22Rv1 (cell line): Measurements from ENCODE around the gene IQGAP2.
"Not testable (repeated sequence)": the region's sequence is repeated elsewhere in the genome, so short reads cannot be mapped to it uniquely, and the experiment has no call there.

ENCODE experiments used
- H3K27ac ChIP-seq: fragments of 450-650 bp; 2 replicates; pipeline ENCODE4 v1.5.1; 2017
- ZFX ChIP-seq: fragments of 450-650 bp; IDR thresholded peaks from 2 replicates; pipeline ENCODE4 v1.6.1; 2017; ENCODE audit warnings: antibody characterized with exemption, borderline replicate concordance
- TF ChIP-seq, protein P1 (sequence below): fragments of 450-650 bp; IDR thresholded peaks from 2 replicates; pipeline ENCODE4 v1.5.1; 2017; ENCODE audit warnings: mild to moderate bottlenecking

IQGAP2 gene

DNA sequence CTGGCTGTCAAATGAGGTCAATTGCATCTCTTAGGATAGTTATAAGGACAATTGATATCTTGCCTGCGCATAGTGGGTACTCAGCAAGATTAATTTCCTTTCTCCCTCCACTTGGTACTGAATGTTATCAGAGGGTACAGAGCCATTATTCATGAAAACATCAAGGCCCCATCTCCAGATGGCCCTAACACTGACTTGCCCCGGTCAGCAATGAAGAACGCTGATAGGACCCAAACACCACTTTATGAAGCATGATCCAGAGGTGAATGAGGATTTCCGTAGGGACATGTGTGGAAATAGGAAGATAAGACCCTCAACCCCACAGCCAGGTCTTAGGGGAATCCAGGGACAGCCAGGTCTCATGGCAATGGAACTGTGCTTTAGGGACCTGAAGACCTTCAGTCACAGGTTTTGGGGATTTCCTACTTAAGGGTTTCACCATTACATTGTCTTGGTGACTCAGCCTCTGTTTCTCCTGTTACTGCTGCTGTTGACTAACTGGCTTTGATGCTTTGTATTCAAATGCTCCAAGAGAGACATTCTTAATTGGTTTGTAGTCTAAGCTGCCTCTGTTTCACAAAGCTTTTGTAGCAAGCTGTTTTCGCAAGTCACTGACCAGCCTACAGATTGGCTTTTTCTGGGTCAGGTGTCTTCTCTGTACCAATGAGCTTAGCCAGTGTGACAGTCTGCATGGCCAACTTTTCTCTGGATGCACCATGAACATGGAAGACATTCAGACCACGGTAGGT is 35.3 kb upstream of the IQGAP2 start:
- H3K27ac ChIP-seq: no peak overlapping the region
- no peak for TF ChIP-seq ZFX
- TF ChIP-seq, protein P1, sequence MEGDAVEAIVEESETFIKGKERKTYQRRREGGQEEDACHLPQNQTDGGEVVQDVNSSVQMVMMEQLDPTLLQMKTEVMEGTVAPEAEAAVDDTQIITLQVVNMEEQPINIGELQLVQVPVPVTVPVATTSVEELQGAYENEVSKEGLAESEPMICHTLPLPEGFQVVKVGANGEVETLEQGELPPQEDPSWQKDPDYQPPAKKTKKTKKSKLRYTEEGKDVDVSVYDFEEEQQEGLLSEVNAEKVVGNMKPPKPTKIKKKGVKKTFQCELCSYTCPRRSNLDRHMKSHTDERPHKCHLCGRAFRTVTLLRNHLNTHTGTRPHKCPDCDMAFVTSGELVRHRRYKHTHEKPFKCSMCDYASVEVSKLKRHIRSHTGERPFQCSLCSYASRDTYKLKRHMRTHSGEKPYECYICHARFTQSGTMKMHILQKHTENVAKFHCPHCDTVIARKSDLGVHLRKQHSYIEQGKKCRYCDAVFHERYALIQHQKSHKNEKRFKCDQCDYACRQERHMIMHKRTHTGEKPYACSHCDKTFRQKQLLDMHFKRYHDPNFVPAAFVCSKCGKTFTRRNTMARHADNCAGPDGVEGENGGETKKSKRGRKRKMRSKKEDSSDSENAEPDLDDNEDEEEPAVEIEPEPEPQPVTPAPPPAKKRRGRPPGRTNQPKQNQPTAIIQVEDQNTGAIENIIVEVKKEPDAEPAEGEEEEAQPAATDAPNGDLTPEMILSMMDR: no peak

DNA sequence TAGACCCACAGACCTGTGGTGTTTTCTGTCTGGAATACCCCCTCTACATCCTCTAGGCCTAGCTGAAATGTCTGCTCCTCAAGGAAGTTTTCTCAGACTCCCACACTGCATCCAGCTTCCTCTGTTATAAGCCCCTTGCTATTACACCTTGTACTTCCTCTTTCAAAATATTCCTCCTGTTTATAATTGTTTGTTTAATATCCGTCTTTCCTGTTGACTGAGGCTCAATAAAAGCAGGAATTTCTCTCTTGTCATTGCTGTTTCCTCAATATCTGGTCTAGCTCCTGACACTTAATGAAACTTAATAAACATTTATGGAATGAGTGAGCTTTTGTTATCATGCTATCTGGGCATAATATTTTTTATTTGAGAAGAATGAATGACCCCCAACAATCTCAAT is 34.1 kb upstream of the IQGAP2 start:
- no peak overlapping the region for H3K27ac ChIP-seq
- TF ChIP-seq ZFX: no peak
- TF ChIP-seq, protein P1: no peak

DNA sequence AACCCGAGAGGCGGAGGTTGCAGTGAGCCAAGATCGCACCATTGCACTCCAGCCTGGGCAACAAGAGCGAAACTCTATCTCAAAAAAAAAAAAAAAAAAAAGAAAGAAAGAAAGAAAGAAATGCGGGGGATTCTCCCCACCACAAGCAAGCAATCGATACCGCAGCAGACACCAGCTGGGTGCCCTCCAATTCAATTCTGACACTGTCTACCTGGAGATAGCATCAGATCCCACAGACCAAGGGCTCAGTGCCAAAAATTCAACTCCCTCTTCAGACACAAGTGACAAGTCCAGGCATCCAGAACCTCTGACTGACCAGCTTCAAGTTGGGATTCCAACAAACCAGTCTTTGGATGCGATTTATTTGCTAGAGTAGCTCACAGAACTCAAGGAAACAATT is 33.4 kb upstream of the IQGAP2 start:
- H3K27ac ChIP-seq: not testable (repeated sequence)

DNA sequence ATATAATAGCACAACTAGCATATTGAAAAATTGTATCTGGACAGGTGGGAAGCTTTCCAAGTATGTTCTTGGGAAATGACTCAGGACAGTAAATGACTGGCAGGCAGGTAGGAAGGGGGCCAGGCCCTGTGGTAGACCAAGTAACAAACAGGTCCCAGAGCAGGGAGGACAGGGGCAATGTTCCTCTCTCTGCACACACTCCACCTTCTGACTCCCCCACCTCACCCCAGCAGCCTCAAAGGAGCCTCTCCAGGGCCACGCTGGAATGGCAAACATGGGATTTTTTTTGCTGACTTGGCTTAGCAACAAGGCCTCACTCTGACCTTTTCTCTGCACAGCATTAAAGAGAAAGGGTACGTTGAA is 31.1 kb upstream of the IQGAP2 start:
- TF ChIP-seq, protein P1: no peak
- no peak for TF ChIP-seq ZFX

DNA sequence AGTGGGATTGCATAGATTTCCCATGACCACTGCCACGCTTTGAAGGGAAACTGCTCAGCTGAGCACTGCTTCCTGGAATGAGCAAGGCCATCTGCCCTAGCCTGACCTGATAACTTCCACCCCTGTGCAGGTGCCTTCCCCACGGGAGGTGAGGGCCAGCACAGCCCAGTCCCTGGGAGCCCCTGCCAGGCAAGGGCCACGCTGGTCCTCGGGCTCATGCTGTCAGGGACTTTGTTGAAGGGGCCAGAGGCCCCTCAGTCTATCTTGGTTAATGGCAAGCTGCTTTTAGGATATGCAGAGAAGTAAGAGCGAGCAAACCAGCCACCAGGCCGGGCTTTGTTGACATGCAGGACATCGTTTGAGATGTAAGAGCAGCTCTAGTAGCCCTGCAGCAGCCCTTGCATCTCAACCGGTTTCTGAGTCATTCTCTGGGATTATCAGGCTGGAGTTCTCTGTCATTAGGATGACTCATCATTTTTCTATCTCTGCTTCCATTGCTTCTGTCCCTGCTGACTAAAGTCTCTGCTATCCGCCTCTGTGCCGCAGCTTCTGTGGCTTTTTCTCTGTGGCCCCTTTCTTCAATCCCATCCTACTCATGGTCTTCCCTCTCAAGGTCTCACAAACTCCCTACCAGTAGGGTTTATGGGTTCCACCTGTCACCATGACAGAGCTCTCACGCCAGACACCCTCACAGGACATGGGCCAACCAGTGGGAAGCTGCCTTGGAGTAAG is 30.6 kb upstream of the IQGAP2 start:
- TF ChIP-seq ZFX: no peak
- TF ChIP-seq, protein P1: no peak
- H3K27ac ChIP-seq: no peak overlapping the region

More for the DNA sequence above, 31.1 kb upstream of the IQGAP2 start:
- H3K27ac ChIP-seq: no peak overlapping the region

DNA sequence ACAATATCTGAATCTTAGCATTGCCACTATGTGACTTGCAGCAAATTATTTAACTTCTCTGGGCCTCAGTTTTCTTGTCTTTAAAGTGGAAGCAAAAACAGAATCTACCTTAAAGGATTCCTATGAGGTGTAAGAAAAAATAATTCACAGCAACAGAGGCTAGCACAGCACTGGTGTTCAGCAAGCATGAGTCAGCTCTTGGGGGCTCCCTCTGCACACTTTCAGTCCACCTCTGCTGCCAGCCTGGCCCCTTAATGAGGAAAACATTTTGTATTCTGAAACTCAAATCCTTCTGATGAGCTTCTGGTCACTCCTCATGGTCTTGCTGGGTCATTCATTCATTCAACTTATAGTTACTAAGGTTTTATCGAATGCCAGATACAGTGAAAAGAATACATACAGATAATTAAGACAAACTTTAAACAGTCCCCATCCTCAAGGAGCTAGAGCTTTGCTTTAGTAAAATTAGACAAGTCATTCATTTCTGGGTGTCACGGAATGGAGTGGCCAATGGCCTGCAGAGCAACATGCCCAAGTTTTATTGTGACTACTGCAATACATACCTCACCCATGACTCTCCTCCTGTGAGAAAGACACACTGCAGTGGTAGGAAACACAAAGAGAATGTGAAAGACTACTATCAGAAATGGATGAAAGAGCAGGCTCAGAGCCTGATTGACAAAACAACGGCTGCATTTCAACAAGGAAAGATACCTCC is 26.8 kb upstream of the IQGAP2 start:
- no peak for TF ChIP-seq ZFX
- TF ChIP-seq, protein P1: no peak
- no peak overlapping the region for H3K27ac ChIP-seq

DNA sequence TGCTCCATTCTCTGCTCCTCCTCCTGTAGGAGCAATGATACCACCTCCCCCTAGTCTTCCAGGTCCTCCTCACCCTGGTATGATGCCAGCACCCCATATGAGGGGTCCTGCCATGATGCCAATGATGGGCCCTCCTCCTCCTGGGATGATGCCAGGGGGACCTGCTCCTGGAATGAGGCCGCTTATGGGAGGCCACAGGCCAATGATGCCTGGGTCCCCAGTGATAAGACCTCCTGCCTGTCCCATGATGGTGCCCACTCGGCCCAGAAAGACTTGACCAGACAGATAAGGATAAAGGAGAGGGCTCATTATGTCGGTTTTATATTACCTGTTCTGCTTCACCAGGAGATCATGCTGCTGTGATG is 26.2 kb upstream of the IQGAP2 start:
- TF ChIP-seq, protein P1: no peak
- TF ChIP-seq ZFX: no peak

More for the DNA sequence above, 26.2 kb upstream of the IQGAP2 start:
- H3K27ac ChIP-seq: no peak overlapping the region
